ENCODE data around the gene EIF4EBP3.

The EIF4EBP3 gene

GRCh38 chr5:140548791-140549190 is 1.3 kb downstream of the EIF4EBP3 start:
- TF ChIP-seq SIN3A (IDR thresholded peaks at IDR 0.05; ENCODE audit: borderline replicate concordance, insufficient read depth, low read length) = no peak
- TF ChIP-seq REST (IDR thresholded peaks at IDR 0.05; ENCODE audit: insufficient read depth in 1 of 2, low read depth in 2 of 2, low read length in 2 of 2) = no peak
- no peak for TF ChIP-seq FOXP2 (optimal IDR thresholded peaks at IDR 0.05; ENCODE audit: borderline replicate concordance, extremely low read depth, extremely low read length, insufficient read depth)
- TF ChIP-seq TAF1 (IDR thresholded peaks at IDR 0.05; ENCODE audit: borderline replicate concordance, insufficient read depth, low read length) = no peak
- no peak; the same call in 1 of the 2 replicates for TF ChIP-seq POLR2AphosphoS5 (IDR thresholded peaks at IDR 0.05; ENCODE audit: low read depth, low read length)

DNA sequence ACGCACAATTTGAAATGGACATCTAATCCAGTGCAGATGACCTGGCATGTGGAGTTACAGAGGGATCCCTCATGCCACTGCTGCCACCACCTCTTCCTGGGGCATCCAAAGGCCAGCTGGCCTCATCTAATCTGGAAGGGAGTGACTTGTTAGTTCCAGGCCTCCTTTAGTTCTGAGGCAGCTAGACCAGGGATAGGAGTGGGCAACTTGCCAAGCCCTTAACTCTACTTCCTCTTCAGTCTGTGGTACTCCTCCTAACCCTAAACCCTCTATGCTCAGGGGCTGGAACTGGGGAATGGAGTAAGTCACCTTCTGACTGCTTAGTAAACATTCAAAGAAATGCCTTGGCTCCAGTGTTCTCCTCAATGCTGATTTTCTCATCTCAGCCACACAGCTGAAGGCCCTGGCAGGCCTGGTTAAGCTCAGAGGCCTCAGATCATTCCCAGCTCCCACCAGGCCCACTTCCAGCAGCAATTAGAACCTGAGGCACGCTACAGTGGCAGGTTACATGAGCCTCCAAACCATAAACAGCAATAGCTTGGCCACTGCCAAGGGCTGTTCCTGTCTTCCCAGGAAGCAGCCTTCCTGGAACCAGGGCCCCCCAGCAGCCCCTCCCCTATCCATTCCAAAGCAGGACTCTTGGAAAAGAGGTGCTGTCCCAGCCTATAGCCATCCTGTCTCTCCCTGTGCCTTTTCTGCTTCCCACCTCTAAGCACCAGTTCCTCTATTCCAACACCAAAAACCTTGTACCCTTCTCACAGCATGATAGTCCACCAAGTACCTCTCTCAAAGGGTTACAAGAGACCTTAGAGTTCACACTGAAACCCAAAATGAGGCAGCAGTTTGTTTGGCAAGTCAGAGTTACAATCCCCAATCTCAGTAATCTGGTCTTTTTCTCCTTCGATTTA is 2.0 kb downstream of the EIF4EBP3 start:
- TF ChIP-seq SIN3A (IDR thresholded peaks at IDR 0.05; ENCODE audit: borderline replicate concordance, insufficient read depth, low read length) = no peak
- peak; percentile 45; the same call in 1 of the 2 replicates for TF ChIP-seq POLR2AphosphoS5 (IDR thresholded peaks at IDR 0.05; ENCODE audit: low read depth, low read length)

- TF ChIP-seq SIN3A (IDR thresholded peaks at IDR 0.05; ENCODE audit: borderline replicate concordance, insufficient read depth, low read length) = no peak
- no peak for TF ChIP-seq FOXP2 (optimal IDR thresholded peaks at IDR 0.05; ENCODE audit: borderline replicate concordance, extremely low read depth, extremely low read length, insufficient read depth)
- TF ChIP-seq POLR2AphosphoS5 (IDR thresholded peaks at IDR 0.05; ENCODE audit: low read depth, low read length) = no peak
- no peak for TF ChIP-seq REST (IDR thresholded peaks at IDR 0.05; ENCODE audit: insufficient read depth in 1 of 2, low read depth in 2 of 2, low read length in 2 of 2)
- TF ChIP-seq TAF1 (IDR thresholded peaks at IDR 0.05; ENCODE audit: borderline replicate concordance, insufficient read depth, low read length) = no peak
These were observed 3.0 kb downstream of the EIF4EBP3 start for GRCh38 chr5:140550147-140551079.

DNA sequence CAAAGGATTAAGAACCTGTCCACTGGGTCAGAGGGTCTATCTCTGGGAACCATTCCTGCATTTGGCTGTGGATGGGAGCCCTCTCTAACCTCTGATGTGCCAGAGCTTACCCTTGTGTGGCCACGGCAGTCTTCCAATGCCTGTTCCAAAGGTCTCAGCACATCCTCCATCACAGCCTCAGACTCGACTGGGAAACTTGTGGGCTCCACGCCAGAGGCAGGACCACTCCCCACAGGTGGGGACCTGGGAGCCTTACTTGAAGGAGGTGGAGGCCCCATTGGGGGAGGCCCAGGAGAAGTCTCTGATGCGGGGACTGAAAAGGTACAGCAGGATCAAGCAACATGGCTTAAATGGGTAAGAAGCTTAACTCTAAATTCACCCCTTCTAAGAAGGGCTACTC is 4.4 kb downstream of the EIF4EBP3 start:
- TF ChIP-seq TAF1 (IDR thresholded peaks at IDR 0.05; ENCODE audit: borderline replicate concordance, insufficient read depth, low read length) = no peak
- no peak for TF ChIP-seq REST (IDR thresholded peaks at IDR 0.05; ENCODE audit: insufficient read depth in 1 of 2, low read depth in 2 of 2, low read length in 2 of 2)
- TF ChIP-seq SIN3A (IDR thresholded peaks at IDR 0.05; ENCODE audit: borderline replicate concordance, insufficient read depth, low read length) = no peak
- TF ChIP-seq FOXP2 (optimal IDR thresholded peaks at IDR 0.05; ENCODE audit: borderline replicate concordance, extremely low read depth, extremely low read length, insufficient read depth) = no peak
- TF ChIP-seq POLR2AphosphoS5 (IDR thresholded peaks at IDR 0.05; ENCODE audit: low read depth, low read length) = no peak

DNA sequence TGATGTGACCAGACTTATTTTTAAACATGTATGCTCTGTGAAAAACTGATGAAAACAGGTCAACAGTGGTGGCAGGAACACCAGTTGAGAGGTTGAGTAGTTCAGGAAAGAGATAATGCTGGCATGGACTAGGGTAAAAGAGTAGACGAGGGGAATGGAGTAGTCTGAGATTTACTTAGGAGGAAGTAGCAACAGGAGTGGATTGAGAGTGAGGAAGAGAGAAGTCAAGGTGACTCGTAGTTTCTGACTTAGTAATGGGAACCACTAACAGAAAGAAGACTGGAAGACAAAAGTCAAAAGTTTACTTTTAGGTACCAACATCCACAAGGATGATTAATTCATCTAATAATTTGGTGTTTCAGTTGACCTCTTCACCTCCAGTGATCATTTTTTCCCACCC is 6.2 kb downstream of the EIF4EBP3 start:
- TF ChIP-seq FOXP2 (optimal IDR thresholded peaks at IDR 0.05; ENCODE audit: borderline replicate concordance, extremely low read depth, extremely low read length, insufficient read depth) (no peak), SIN3A (IDR thresholded peaks at IDR 0.05; ENCODE audit: borderline replicate concordance, insufficient read depth, low read length) (no peak), REST (IDR thresholded peaks at IDR 0.05; ENCODE audit: insufficient read depth in 1 of 2, low read depth in 2 of 2, low read length in 2 of 2) (no peak), TAF1 (IDR thresholded peaks at IDR 0.05; ENCODE audit: borderline replicate concordance, insufficient read depth, low read length) (no peak), POLR2AphosphoS5 (IDR thresholded peaks at IDR 0.05; ENCODE audit: low read depth, low read length) (no peak; the same call in 1 of the 2 replicates)

All from PFSK-1 (cell line).